NB4 (cell line): ENCODE results near the gene TSC1.

ENCODE experiments used
- MYC ChIP-seq: IDR thresholded peaks from 2 replicates; pipeline ENCODE4 v1.6.1; 2011; ENCODE audit warnings: low read depth, low read length
- POLR2A ChIP-seq: IDR thresholded peaks from 2 replicates; pipeline ENCODE4 v1.6.1; 2011; ENCODE audit warnings: mild to moderate bottlenecking; ENCODE audit not compliant: insufficient read length; ENCODE audit errors: extremely low read depth
- TF ChIP-seq, protein P1 (sequence below): IDR thresholded peaks from 2 replicates; pipeline ENCODE4 v1.6.1; 2011; ENCODE audit warnings: low read depth, low read length
- TF ChIP-seq, protein P2 (sequence below): IDR thresholded peaks from one replicate; pipeline ENCODE4 v1.5.1; 2012; ENCODE audit warnings: low read depth, low read length

DNA sequence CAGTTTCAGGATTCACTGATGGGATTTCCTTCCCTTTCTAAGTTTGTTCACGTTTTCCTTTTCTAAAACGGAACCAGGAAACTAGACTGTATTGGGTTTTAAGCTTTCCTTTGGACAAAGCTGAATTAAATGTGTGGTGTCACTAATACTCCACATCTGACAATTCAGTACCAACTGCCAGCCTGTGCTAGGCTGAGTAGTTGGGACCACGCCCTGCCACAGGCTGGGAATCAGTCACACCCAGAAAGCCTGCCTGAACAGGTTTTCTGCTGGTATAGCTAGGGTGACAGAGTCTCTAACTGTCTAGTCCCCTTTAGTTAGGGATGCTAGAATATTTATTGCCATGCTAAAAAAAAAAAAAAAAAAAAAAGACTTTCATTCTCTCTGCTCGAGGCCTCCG is 50.1 kb downstream of the TSC1 start:
- TF ChIP-seq, protein P1, sequence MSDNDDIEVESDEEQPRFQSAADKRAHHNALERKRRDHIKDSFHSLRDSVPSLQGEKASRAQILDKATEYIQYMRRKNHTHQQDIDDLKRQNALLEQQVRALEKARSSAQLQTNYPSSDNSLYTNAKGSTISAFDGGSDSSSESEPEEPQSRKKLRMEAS: no peak
- TF ChIP-seq, protein P2, sequence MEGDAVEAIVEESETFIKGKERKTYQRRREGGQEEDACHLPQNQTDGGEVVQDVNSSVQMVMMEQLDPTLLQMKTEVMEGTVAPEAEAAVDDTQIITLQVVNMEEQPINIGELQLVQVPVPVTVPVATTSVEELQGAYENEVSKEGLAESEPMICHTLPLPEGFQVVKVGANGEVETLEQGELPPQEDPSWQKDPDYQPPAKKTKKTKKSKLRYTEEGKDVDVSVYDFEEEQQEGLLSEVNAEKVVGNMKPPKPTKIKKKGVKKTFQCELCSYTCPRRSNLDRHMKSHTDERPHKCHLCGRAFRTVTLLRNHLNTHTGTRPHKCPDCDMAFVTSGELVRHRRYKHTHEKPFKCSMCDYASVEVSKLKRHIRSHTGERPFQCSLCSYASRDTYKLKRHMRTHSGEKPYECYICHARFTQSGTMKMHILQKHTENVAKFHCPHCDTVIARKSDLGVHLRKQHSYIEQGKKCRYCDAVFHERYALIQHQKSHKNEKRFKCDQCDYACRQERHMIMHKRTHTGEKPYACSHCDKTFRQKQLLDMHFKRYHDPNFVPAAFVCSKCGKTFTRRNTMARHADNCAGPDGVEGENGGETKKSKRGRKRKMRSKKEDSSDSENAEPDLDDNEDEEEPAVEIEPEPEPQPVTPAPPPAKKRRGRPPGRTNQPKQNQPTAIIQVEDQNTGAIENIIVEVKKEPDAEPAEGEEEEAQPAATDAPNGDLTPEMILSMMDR: no peak
- TF ChIP-seq POLR2A: no peak
- no peak for TF ChIP-seq MYC
